ENCODE data around the gene CUEDC1. TPM values are rescaled to one million over a fixed set of nuclear protein-coding genes. Genes with fewer than 3 reads are reported as not detected.
A peak's percentile ranks its signal among the peaks of the same experiment; 100 is the strongest.

CUEDC1 gene
- total RNA-seq, 1 experiment from 2014 or later: 27.5 TPM

- CTCF ChIA-PET: interaction anchor here (0.6 kb wide), 1 partner anchor 888 kb away, joined by 3 read pairs; no protein-coding TSS in a partner anchor
Measured at GRCh38 chr17:57817299-57817698, 137.9 kb downstream of the CUEDC1 start.

DNA sequence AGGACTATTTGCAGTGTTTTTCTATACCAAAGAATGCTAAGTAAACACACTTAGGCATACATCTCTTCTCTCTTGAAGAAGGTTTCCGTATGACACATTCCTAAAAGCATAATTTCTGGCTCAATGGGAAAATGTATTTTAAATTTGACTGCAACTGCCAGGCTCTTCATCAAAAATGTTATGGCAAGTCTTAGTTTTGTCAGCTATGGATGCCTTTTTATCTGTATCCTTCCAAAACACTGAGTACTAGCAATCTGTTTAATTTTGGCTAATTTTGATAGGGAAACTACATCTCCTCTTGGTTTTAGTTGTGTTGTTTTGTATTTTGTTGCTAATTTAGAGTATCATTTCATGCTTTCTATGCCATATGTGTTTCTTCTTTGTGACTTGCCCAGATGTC is 140.8 kb downstream of the CUEDC1 start:
- Histone ChIP-seq H3K27me3 (replicated peaks; ENCODE audit: control insufficient read depth, insufficient read depth, low read length) (no peaks in the 10 kb centered on the region), H3K36me3 (ENCODE audit: control insufficient read depth, insufficient read depth, low read length) (no peaks in the 10 kb centered on the region), H3K4me1 (no peaks in the 10 kb centered on the region), H3K9me3 (no peaks in the 10 kb centered on the region), H3K4me3 (ENCODE audit: low read depth, low read length) (no peak overlapping the region)
- H3K27ac Mint-ChIP-seq (ENCODE audit: unreplicated experiment): no peak overlapping the region
- ChIA-PET POLR2A (no interaction called here), CTCF (interaction anchor here (0.8 kb wide), 1 partner anchor 20 kb away, joined by 3 read pairs; no protein-coding TSS in a partner anchor)
- H3K36me3 Mint-ChIP-seq (ENCODE audit: insufficient read depth, unreplicated experiment): no peaks in the 10 kb centered on the region
- H3K27me3 Mint-ChIP-seq (ENCODE audit: insufficient read depth, unreplicated experiment): peaks cover 25% of the 10 kb centered on the region
- no peaks in the 10 kb centered on the region for H3K9me3 Mint-ChIP-seq (ENCODE audit: unreplicated experiment)
- DNase-seq: no peak
- intact Hi-C loops (cut with micrococcal nuclease; ENCODE audit: unreplicated experiment): no loop called here
- TF ChIP-seq CTCF (IDR thresholded peaks at IDR 0.05; ENCODE audit: insufficient read depth in 1 of 2, low read depth in 1 of 2, low read length in 1 of 2, severe bottlenecking in 1 of 2, unreplicated experiment in 1 of 2): no peak
- no TSS peak for BruUV-seq (replicated peaks)
- no peak overlapping the region for H3K4me3 Mint-ChIP-seq (ENCODE audit: unreplicated experiment)
- H3K4me1 Mint-ChIP-seq (ENCODE audit: low read depth, unreplicated experiment): no peaks in the 10 kb centered on the region

More at GRCh38 chr17:57817299-57817698, 137.9 kb downstream of the CUEDC1 start:
- Mint-ChIP-seq H3K9me3 (ENCODE audit: unreplicated experiment) (no peaks in the 10 kb centered on the region), H3K4me1 (ENCODE audit: low read depth, unreplicated experiment) (no peaks in the 10 kb centered on the region), H3K36me3 (ENCODE audit: insufficient read depth, unreplicated experiment) (no peaks in the 10 kb centered on the region), H3K4me3 (ENCODE audit: unreplicated experiment) (no peak overlapping the region), H3K27ac (ENCODE audit: unreplicated experiment) (no peak overlapping the region), H3K27me3 (ENCODE audit: insufficient read depth, unreplicated experiment) (peaks cover 7% of the 10 kb centered on the region)
- Histone ChIP-seq H3K36me3 (ENCODE audit: control insufficient read depth, insufficient read depth, low read length) (no peaks in the 10 kb centered on the region), H3K4me3 (ENCODE audit: low read depth, low read length) (no peak overlapping the region), H3K4me1 (no peaks in the 10 kb centered on the region), H3K9me3 (no peaks in the 10 kb centered on the region), H3K27me3 (replicated peaks; ENCODE audit: control insufficient read depth, insufficient read depth, low read length) (no peaks in the 10 kb centered on the region)
- no peak for DNase-seq
- BruUV-seq (replicated peaks): no TSS peak
- intact Hi-C loops (cut with micrococcal nuclease; ENCODE audit: unreplicated experiment): no loop called here
- no peak for TF ChIP-seq CTCF (IDR thresholded peaks at IDR 0.05; ENCODE audit: insufficient read depth in 1 of 2, low read depth in 1 of 2, low read length in 1 of 2, severe bottlenecking in 1 of 2, unreplicated experiment in 1 of 2)
- POLR2A ChIA-PET: no interaction called here

GRCh38 chr17:57811638-57812280 is 143.5 kb downstream of the CUEDC1 start:
- H3K4me1 Mint-ChIP-seq (ENCODE audit: low read depth, unreplicated experiment): no peaks in the 10 kb centered on the region
- no peaks in the 10 kb centered on the region for H3K9me3 Mint-ChIP-seq (ENCODE audit: unreplicated experiment)
- CTCF ChIA-PET: no interaction called here
- Histone ChIP-seq H3K4me3 (ENCODE audit: low read depth, low read length) (no peak overlapping the region), H3K36me3 (ENCODE audit: control insufficient read depth, insufficient read depth, low read length) (no peaks in the 10 kb centered on the region), H3K9me3 (0 out of 2 replicates have a peak, but pooled peaks cover 3% of the 10 kb centered on the region), H3K4me1 (no peaks in the 10 kb centered on the region), H3K27me3 (replicated peaks; ENCODE audit: control insufficient read depth, insufficient read depth, low read length) (no peaks in the 10 kb centered on the region)
- no peak overlapping the region for H3K4me3 Mint-ChIP-seq (ENCODE audit: unreplicated experiment)
- no peak for TF ChIP-seq CTCF (IDR thresholded peaks at IDR 0.05; ENCODE audit: insufficient read depth in 1 of 2, low read depth in 1 of 2, low read length in 1 of 2, severe bottlenecking in 1 of 2, unreplicated experiment in 1 of 2)
- peaks cover 41% of the 10 kb centered on the region for H3K27me3 Mint-ChIP-seq (ENCODE audit: insufficient read depth, unreplicated experiment)
- peak in 1 of 2 experiments; percentile 24 for DNase-seq
- BruUV-seq (replicated peaks): no TSS peak
- intact Hi-C loops (cut with micrococcal nuclease; ENCODE audit: unreplicated experiment): no loop called here
- POLR2A ChIA-PET: no interaction called here
- no peak overlapping the region for H3K27ac Mint-ChIP-seq (ENCODE audit: unreplicated experiment)
- H3K36me3 Mint-ChIP-seq (ENCODE audit: insufficient read depth, unreplicated experiment): no peaks in the 10 kb centered on the region

Other genes starting within 250 kb of the CUEDC1 start
- not detected in 2 replicates for gene CCDC182, start 210.1 kb downstream of the CUEDC1 start, total RNA-seq (2022)
- gene MRPS23, start 105.4 kb downstream of the CUEDC1 start, total RNA-seq (2022): 72.9 and 75.1 TPM in 2 replicates
- gene VEZF1, start 32.8 kb upstream of the CUEDC1 start, total RNA-seq (2022): 52.1 and 54.9 TPM in 2 replicates
- 308 and 325 TPM in 2 replicates for gene SRSF1, start 51.8 kb upstream of the CUEDC1 start, total RNA-seq (2022)
- 67.8 and 80.6 TPM in 2 replicates for gene DYNLL2, start 128.0 kb upstream of the CUEDC1 start, total RNA-seq (2022)
- gene OR4D1, start 193.0 kb upstream of the CUEDC1 start, total RNA-seq (2022): not detected in 2 replicates
- not detected in 2 replicates for gene OR4D2, start 211.6 kb upstream of the CUEDC1 start, total RNA-seq (2022)
- gene EPX, start 237.3 kb upstream of the CUEDC1 start, total RNA-seq (2022): not detected in 2 replicates

Data from Caco-2 (cell line).